ENCODE data around the gene CELA3B. TPM values are rescaled to one million over a fixed set of nuclear protein-coding genes. Genes with fewer than 3 reads are reported as not detected.

Gene CELA3B
- total and polyA plus RNA-seq, 2 of the 8 experiments (the other 6 are each of a cell fraction or from before 2014, with no cell fraction given), result not detected

GRCh38 chr1:22037520-22037919 is 60.7 kb downstream of the CELA3B start:
- Histone ChIP-seq H3K4me1 (replicated peaks in 1 of 4; ENCODE audit: control insufficient read depth in 3 of 4, insufficient read depth in 4 of 4, low read length in 3 of 4) (peaks cover 3 to 9% (median 6%) of the 10 kb centered on the region in 4 experiments; a peak in 5 of 7 replicates), H2BK15ac (ENCODE audit: low read length) (no peak overlapping the region), H2BK20ac (ENCODE audit: low read length) (no peak overlapping the region), H3K9ac (replicated peaks in 1 of 4; ENCODE audit: extremely low read depth in 1 of 4, low read depth in 3 of 4, low read length in 3 of 4) (no peak overlapping the region), H3K18ac (ENCODE audit: extremely low read depth, low read length) (no peak overlapping the region), H4K8ac (ENCODE audit: extremely low read depth, insufficient read depth, low read length) (no peak overlapping the region), H3K79me2 (ENCODE audit: control insufficient read depth in 1 of 2, insufficient read depth in 2 of 2, low read length in 2 of 2) (no peaks in the 10 kb centered on the region), H4K5ac (ENCODE audit: insufficient read length, low read depth, low read length) (no peak overlapping the region), H3K23ac (ENCODE audit: insufficient read length) (no peak overlapping the region), H3K4ac (replicated peaks; ENCODE audit: insufficient read length, low read depth, low read length) (no peak overlapping the region), H3K79me1 (ENCODE audit: low read depth, low read length) (no peaks in the 10 kb centered on the region), H2BK120ac (replicated peaks; ENCODE audit: low read depth, low read length) (no peak overlapping the region), H3K27me3 (replicated peaks in 1 of 4; ENCODE audit: control insufficient read depth in 3 of 4, extremely low read depth in 1 of 4, insufficient read depth in 3 of 4, low read length in 3 of 4) (no peaks in the 10 kb centered on the region), H3K36me3 (ENCODE audit: control insufficient read depth in 2 of 4, insufficient read depth in 4 of 4, low read length in 3 of 4) (no peaks in the 10 kb centered on the region), H3K56ac (replicated peaks; ENCODE audit: insufficient read length, low read depth, low read length) (no peak overlapping the region), H3K14ac (ENCODE audit: insufficient read length) (no peak overlapping the region), H4K20me1 (replicated peaks in 1 of 2; ENCODE audit: control insufficient read depth in 1 of 2, insufficient read depth in 2 of 2, low read length in 2 of 2) (no peaks in the 10 kb centered on the region), H3K4me2 (ENCODE audit: insufficient read depth in 1 of 2, low read depth in 2 of 2, low read length in 2 of 2) (peak overlapping the region; percentile 8 to 35; a peak in 2 of 4 replicates), H3K23me2 (ENCODE audit: low read depth, low read length) (no peaks in the 10 kb centered on the region), H3K4me3 (ENCODE audit: extremely low read depth in 1 of 4, insufficient read depth in 2 of 4, low read depth in 3 of 4, low read length in 4 of 4) (no peak overlapping the region), H2BK12ac (ENCODE audit: low read depth, low read length) (no peak overlapping the region), H3K27ac (ENCODE audit: low read depth, low read length) (no peak overlapping the region), H2AFZ (ENCODE audit: low read length) (no peak overlapping the region), H4K91ac (replicated peaks; ENCODE audit: insufficient read length, low read length) (no peak overlapping the region), H3K9me3 (ENCODE audit: insufficient read depth in 2 of 2, low read depth in 1 of 2, low read length in 1 of 2) (no peaks in the 10 kb centered on the region), H2BK5ac (ENCODE audit: low read depth, low read length) (no peak overlapping the region), H2AK5ac (ENCODE audit: low read depth, low read length) (no peak overlapping the region)
- ChIA-PET POLR2A (ENCODE audit: partially characterized antibody) (interaction anchor here (0.9 to 4.5 kb wide), 3 partner anchors 9 to 13 kb away, joined by 3 to 26 read pairs (median 3); no protein-coding TSS in a partner anchor), CTCF (ENCODE audit: partially characterized antibody) (interaction anchor here (0.6 to 1.2 kb wide), 4 partner anchors 10 to 462 kb away, joined by 3 to 4 read pairs (median 4); no protein-coding TSS in a partner anchor)
- TF ChIP-seq KDM4A (IDR thresholded peaks at IDR 0.05; ENCODE audit: low read depth, low read length, severe bottlenecking), result no peak
- no peak for TF ChIP-seq RXRA (IDR thresholded peaks at IDR 0.05; ENCODE audit: insufficient read depth, low read depth, low read length)
- TF ChIP-seq MAX (IDR thresholded peaks at IDR 0.05), result no peak
- no peak for TF ChIP-seq EGR1 (IDR thresholded peaks at IDR 0.05; ENCODE audit: borderline replicate concordance, low read depth, low read length)
- TF ChIP-seq POU5F1 (IDR thresholded peaks at IDR 0.05; ENCODE audit: low read depth, low read length), result no peak
- no peak for TF ChIP-seq HDAC6 (IDR thresholded peaks at IDR 0.05; ENCODE audit: low read depth, low read length)
- TF ChIP-seq TAF1 (IDR thresholded peaks at IDR 0.05; ENCODE audit: low read depth, low read length), result no peak
- no peak for TF ChIP-seq YY1 (IDR thresholded peaks at IDR 0.05; ENCODE audit: low read depth, low read length)
- TF ChIP-seq SRF (IDR thresholded peaks at IDR 0.05; ENCODE audit: low read depth, low read length), result no peak
- TF ChIP-seq CREB1 (IDR thresholded peaks at IDR 0.05), result no peak
- TF ChIP-seq E2F6 (IDR thresholded peaks at IDR 0.05), result no peak
- TF ChIP-seq POLR2AphosphoS5 (IDR thresholded peaks at IDR 0.05; ENCODE audit: low read depth, low read length), result no peak
- TF ChIP-seq SAP30 (IDR thresholded peaks at IDR 0.05; ENCODE audit: insufficient read depth, insufficient replicate concordance, low read length), result no peak
- 52% methylated on average over 7 of the region's 7 CpGs; no CpG with 5 or more reads in 1 of the 2 experiments for WGBS, 2 experiments (ENCODE audit: extremely low coverage in 1 of 2, insufficient coverage in 1 of 2, insufficient read length in 1 of 2, insufficient replicate concordance in 2 of 2, low coverage in 1 of 2, low lambda C conversion rate in 2 of 2, missing lambda C conversion rate in 1 of 2)
- FAIRE-seq, result no peak
- DNase-seq (ENCODE audit: low read depth in 1 of 2, low spot score in 2 of 2), result no peak

All from H1 (cell line).